ENCODE results near the gene ANTXR1. TPM values are rescaled to one million over a fixed set of nuclear protein-coding genes. Genes with fewer than 3 reads are reported as not detected.

ANTXR1 gene
- total RNA-seq, 2 donors from 2014 or later = 146 to 147 TPM

DNA sequence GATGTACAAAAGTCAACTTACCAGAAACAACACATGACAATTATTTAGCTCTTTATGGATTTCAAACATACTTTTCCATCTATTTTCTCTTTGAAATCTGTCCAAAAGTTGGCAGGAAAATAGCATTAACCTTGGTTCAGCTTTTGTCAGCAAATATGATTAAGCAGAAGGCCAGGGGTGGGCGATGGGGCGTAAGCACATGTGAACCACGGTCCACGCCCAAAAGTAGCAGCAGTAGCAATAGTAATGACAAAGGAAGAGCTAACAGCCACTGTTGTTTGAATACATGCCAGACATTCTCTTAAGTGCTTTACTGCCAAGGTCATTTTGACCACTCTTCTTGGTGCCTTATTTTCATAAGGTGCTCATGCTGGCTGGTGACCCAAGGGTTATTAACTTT, 73.5 kb downstream of the ANTXR1 start:
- intact Hi-C loops (cut with DNase I) = no loop called here

DNA sequence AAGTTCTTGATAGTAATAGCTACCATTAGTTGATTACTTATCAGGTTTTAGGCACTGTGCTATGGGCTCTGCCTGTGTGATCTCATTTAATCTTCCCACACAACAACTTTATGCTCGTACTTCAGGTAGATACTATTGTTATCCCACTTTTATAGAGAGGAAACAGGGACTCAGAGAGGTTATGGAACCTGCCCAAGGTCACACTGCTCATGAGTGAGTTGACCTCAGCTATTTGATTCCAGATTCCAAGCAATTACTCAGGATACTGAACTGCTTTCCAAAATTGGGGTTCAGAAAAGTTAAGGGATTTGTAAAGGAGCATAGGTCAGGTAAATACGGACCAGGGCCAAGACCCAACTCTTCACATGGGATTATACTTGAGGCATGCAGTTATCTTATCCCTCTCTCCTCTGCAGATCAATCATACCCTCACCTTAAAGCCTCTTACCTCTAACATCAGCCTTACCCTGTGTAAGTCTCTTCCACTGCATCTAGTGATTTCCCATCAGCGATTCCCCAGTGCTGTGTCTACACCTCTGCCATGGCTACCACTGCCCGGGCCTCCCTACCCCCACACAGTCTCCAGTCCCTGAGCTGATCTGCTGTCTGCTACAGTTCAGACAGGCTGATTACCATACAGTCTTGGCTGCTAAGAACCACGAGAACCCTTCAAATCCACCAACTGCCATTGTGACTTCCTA, 74.4 kb downstream of the ANTXR1 start:
- no peak for DNase-seq (ENCODE audit: low spot score)
- intact Hi-C loops (cut with DNase I) = no loop called here

More for the DNA sequence above, 73.5 kb downstream of the ANTXR1 start:
- DNase-seq (ENCODE audit: low spot score) = no peak

- DNase-seq (ENCODE audit: low spot score) = no peak
- intact Hi-C loops (cut with DNase I) = no loop called here
Measured at GRCh38 chr2:69087912-69088240, 74.9 kb downstream of the ANTXR1 start.

DNA sequence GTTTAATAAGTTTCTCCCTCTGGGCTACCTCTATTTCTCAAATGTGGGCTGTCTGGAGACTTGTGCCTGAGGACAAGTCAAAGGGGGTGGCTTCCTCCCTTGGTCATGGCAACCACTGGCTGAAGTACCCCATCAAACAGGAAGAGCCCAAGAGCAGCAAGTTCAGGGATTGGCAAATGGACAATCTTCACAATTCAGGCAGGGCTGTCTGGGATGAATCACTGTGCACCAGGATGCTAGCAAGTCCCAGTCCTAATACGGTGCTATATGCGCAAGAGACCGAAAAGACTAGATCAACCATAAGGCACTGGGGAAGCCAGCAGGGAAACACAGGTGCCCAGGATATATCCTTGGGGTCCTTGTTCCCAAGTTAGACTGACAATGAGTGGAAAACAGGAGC, 75.5 kb downstream of the ANTXR1 start:
- DNase-seq (ENCODE audit: low spot score) = no peak
- intact Hi-C loops (cut with DNase I) = no loop called here

DNA sequence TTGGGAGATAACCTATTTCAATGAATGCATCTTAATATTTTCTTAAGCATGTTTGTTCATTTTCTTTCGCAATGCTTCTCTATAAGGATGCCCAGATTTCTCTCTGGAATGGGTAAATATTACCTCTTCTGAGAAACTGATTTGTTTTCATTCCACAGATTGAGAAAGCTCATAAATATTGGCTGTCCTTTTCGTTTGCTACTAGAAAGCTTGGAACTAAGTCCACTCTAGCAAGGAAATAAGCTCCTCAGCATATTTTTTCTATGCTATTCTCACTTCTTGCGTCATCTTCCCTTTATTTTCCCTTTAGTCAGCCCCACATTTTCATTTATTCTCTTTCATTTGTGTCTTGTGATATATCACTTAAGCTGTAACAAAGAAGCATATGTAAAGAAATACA, 76.3 kb downstream of the ANTXR1 start:
- intact Hi-C loops (cut with DNase I) = no loop called here
- no peak for DNase-seq (ENCODE audit: low spot score)

GRCh38 chr2:69089998-69090397, 77.0 kb downstream of the ANTXR1 start:
- no peak for DNase-seq (ENCODE audit: low spot score)
- intact Hi-C loops (cut with DNase I) = loop anchor here in 1 of 2 donors (10.0 kb wide), 1 partner anchor 65 kb away; no protein-coding TSS in a partner anchor

- no peak for DNase-seq (ENCODE audit: low spot score)
- intact Hi-C loops (cut with DNase I) = loop anchor here in 1 of 2 donors (10.0 kb wide), 1 partner anchor 64 kb away; no protein-coding TSS in a partner anchor
Measured at GRCh38 chr2:69090820-69091219, 77.8 kb downstream of the ANTXR1 start.

DNA sequence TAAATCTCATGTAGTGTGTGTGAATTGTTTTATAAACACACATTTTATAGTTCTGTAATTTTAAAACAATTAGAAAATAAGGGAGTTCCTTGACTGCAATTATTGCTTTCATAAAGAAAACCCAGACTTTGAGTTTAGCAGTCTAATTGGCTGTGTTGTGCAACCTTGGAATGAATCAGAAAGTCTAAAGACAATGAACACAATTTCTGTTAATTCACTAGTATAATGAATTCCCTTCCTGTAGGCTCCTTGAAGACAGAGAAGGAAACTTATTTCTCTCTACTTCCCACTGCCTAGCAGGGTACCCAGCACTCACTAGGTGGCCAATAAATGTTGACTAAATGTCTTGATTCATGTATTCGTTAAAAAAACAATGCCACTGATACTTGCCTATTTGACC, 79.9 kb downstream of the ANTXR1 start:
- intact Hi-C loops (cut with DNase I) = loop anchor here in 1 of 2 donors (10.0 kb wide), 1 partner anchor 62 kb away; no protein-coding TSS in a partner anchor
- no peak for DNase-seq (ENCODE audit: low spot score)

- no peak for DNase-seq (ENCODE audit: low spot score)
Measured at GRCh38 chr2:69095305-69095704, 82.3 kb downstream of the ANTXR1 start.

GRCh38 chr2:69096326-69097095, 83.5 kb downstream of the ANTXR1 start:
- intact Hi-C loops (cut with DNase I) = loop anchor here in 1 of 2 donors (10.0 kb wide), 1 partner anchor 58 kb away; no protein-coding TSS in a partner anchor
- DNase-seq (ENCODE audit: low spot score) = no peak

More at GRCh38 chr2:69095305-69095704, 82.3 kb downstream of the ANTXR1 start:
- intact Hi-C loops (cut with DNase I) = loop anchor here in 1 of 2 donors (10.0 kb wide), 1 partner anchor 59 kb away; no protein-coding TSS in a partner anchor

DNA sequence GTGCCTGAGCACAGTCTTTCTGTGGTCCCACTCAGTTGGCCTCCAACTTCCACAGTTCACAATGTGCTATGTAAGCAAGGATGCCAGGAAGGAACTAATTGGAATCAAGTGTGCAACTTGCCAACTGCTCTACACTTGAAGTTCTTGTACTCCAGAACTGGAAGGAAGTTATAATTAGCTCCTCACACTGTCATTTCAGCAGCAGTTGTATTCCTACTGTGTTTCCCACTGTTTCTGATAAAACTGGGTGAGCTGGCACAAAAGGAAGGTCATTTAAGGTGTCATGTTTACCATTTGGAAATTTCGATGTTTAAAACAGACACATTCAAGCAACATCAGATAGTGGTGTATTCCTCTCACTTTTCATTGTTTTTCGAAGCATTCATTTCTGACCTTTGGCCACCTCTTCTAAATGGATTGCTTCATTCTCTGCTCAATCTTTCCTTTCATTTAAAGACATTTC, 84.2 kb downstream of the ANTXR1 start:
- DNase-seq (ENCODE audit: low spot score) = no peak
- intact Hi-C loops (cut with DNase I) = loop anchor here in 1 of 2 donors (10.0 kb wide), 1 partner anchor 58 kb away; no protein-coding TSS in a partner anchor

DNA sequence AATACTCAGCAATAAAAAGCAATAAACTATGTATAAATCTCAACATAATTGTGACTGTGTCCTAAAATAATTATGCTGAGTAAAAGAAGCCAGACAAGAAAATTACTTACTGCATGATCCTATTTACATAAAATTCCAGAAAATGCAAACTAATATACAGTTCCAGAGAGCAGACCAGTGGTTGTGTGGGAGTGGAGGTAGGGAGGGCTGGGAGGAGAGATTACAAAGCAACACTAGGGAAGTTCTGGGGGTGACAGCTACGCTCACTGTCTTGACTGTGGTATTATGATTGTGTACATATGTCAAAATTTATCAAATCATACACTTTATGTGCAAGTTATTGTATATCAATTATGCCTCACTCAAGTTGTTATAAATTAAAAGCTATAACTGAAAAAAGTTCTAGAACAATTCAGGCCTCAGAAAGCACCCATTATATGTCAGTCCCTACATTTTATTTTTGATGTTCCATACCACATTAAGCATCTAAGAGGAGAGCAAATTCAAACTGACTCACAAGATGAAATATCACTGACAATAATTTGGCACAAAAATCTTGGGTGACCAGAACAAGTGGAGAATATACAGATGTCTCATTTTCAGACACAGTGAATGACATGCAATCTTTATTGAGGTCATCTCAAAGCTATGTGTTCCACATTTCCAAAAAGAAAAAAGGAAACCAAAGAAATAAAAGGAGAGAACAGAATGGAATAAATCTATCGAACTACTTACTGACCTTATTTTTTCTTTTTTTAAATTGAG, 85.1 kb downstream of the ANTXR1 start:
- no peak for DNase-seq (ENCODE audit: low spot score)
- intact Hi-C loops (cut with DNase I) = loop anchor here in 1 of 2 donors (10.0 kb wide), 1 partner anchor 57 kb away; no protein-coding TSS in a partner anchor

GRCh38 chr2:69099541-69099940, 86.6 kb downstream of the ANTXR1 start:
- intact Hi-C loops (cut with DNase I) = loop anchor here in 1 of 2 donors (10.0 kb wide), 1 partner anchor 55 kb away; no protein-coding TSS in a partner anchor
- no peak for DNase-seq (ENCODE audit: low spot score)

GRCh38 chr2:69100220-69100723, 87.3 kb downstream of the ANTXR1 start:
- no peak for DNase-seq (ENCODE audit: low spot score)
- intact Hi-C loops (cut with DNase I) = no loop called here

DNA sequence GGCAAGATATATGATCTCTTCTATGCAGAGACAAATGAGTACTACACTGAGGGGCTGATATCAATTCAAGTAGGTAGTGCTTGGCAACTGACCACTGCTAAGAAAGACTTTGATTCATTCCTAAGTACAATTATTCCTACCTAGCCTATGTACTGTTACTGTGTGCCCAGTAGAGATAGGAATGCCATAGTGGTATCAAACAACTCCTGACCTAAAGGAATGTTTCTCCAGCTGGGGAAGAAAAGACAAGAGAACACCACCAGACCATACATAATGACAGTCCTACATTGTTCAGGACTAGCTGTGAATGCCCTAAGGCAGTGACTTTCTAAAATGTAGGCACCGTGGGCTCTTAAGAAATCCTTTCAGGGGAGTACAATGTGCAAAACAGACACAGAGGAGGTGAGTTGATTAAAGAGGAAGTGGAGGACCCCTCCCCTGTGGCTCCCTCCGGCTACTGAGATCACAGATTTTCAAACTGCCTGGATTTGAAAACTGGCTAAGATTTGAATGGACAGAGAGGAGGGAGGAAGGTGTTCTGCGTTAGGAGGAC, 89.1 kb downstream of the ANTXR1 start:
- intact Hi-C loops (cut with DNase I) = no loop called here
- no peak for DNase-seq (ENCODE audit: low spot score)

DNA sequence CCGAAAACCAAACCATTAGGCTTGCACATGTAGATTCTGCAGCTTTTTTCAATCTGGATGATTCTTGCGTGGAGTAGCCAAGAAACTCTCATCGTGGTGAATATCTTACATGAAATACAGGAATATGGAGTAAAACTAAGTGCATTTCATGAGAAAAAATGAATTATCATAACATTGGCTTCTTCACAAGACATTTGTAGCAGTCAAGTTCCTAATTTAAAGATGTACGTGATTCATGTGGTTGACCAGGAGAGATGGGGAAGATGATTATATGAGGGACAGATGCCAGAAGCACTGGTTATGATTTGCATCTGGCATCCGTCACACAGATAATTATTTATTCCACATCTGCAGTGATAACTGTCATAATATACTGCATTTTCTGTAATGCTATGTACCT, 90.4 kb downstream of the ANTXR1 start:
- intact Hi-C loops (cut with DNase I) = no loop called here

DNA sequence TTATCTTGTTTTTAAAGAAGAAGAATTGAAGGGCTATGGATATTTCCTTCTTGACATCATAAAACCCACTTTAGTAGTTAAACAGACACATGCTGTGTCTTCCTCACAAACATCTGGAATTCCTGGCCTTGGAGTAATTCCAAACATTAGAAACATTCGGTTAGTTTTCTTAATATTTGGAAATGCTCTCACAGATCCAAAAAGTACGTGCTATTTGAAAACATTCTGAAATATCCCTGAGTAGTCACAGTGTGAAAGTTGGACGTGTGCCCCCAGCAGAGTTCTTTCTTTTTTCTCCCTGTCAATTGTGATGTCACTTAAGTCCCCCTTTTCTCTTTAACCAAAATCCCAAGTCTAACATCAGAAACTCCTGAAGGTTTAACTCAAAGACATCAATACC, 91.3 kb downstream of the ANTXR1 start:
- intact Hi-C loops (cut with DNase I) = no loop called here
- no peak for DNase-seq (ENCODE audit: low spot score)

More for the DNA sequence above, 90.4 kb downstream of the ANTXR1 start:
- no peak for DNase-seq (ENCODE audit: low spot score)

DNA sequence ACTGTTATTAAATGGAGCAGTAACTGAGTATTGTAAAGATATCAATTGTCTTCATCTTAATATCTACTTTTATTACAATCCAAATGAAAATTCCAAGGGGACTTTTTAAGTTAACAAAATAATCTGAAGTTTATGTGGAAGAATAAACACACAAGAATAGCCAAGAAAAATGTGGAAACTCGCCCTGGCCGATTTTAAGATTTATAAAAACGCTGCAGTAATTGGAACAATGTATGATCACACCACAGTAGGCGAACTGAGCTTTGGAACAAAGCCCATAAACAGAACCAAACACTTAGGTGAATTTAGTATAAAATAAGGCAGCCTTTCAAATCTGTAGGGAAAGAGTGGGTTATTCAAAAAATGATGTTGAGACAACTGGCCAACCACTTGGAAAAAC, 96.3 kb downstream of the ANTXR1 start:
- intact Hi-C loops (cut with DNase I) = no loop called here
- no peak for DNase-seq (ENCODE audit: low spot score)

DNA sequence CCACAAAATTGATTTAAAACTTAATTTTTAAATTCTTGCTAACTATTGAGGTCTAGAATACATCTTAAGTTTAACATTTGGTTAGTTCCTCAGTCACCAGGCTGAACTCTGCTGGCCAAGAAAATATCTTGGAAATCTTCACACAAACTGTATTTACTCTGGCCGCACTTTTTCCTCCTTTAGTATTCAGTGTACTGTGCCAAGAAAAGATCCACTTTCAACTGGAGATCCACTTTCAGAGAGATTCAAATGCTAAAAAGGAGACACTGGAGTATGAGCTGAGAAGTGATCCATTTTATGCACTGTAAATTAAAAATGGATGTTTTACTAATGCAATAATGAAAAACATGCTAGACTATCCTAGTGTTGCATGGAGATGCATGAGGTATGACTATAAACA, 98.1 kb downstream of the ANTXR1 start:
- no peak for DNase-seq (ENCODE audit: low spot score)
- intact Hi-C loops (cut with DNase I) = no loop called here

Data from posterior vena cava (tissue), 2 donors.